ENCODE data around the gene ALG13.

Gene ALG13

GRCh38 chrX:111648802-111649201, 32.2 kb upstream of the ALG13 start:
- Mint-ChIP-seq H3K27me3 (ENCODE audit: low read depth) (no peaks in the 10 kb centered on the region), H3K4me3 (no peak overlapping the region), H3K36me3 (ENCODE audit: low read depth) (no peaks in the 10 kb centered on the region), H3K27ac (no peak overlapping the region), H3K4me1 (no peaks in the 10 kb centered on the region), H3K9me3 (peaks cover 6% of the 10 kb centered on the region)
- no peak for TF ChIP-seq CTCF (IDR thresholded peaks at IDR 0.05; ENCODE audit: unreplicated experiment in 3 of 3)

GRCh38 chrX:111649638-111650037, 31.3 kb upstream of the ALG13 start:
- Mint-ChIP-seq H3K9me3 (peaks cover 6% of the 10 kb centered on the region), H3K36me3 (ENCODE audit: low read depth) (no peaks in the 10 kb centered on the region), H3K4me1 (no peaks in the 10 kb centered on the region), H3K27me3 (ENCODE audit: low read depth) (no peaks in the 10 kb centered on the region), H3K27ac (no peak overlapping the region), H3K4me3 (no peak overlapping the region)
- no peak for TF ChIP-seq CTCF (IDR thresholded peaks at IDR 0.05; ENCODE audit: unreplicated experiment in 3 of 3)

- peaks cover 6% of the 10 kb centered on the region for H3K9me3 Mint-ChIP-seq
- no peaks in the 10 kb centered on the region for H3K36me3 Mint-ChIP-seq (ENCODE audit: low read depth)
- H3K27ac Mint-ChIP-seq = no peak overlapping the region
- no peaks in the 10 kb centered on the region for H3K27me3 Mint-ChIP-seq (ENCODE audit: low read depth)
- H3K4me3 Mint-ChIP-seq = no peak overlapping the region
- no peaks in the 10 kb centered on the region for H3K4me1 Mint-ChIP-seq
- TF ChIP-seq CTCF (IDR thresholded peaks at IDR 0.05; ENCODE audit: unreplicated experiment in 3 of 3) = no peak
Observed at GRCh38 chrX:111650845-111651244, 30.1 kb upstream of the ALG13 start.

GRCh38 chrX:111652719-111653118, 28.3 kb upstream of the ALG13 start:
- Mint-ChIP-seq H3K36me3 (ENCODE audit: low read depth) (no peaks in the 10 kb centered on the region), H3K4me3 (no peak overlapping the region), H3K27me3 (ENCODE audit: low read depth) (no peaks in the 10 kb centered on the region), H3K4me1 (no peaks in the 10 kb centered on the region), H3K27ac (no peak overlapping the region), H3K9me3 (peaks cover 6% of the 10 kb centered on the region)
- TF ChIP-seq CTCF (IDR thresholded peaks at IDR 0.05; ENCODE audit: unreplicated experiment in 3 of 3) = peak; percentile 26 to 37 (median 26)

GRCh38 chrX:111661241-111661640, 19.7 kb upstream of the ALG13 start:
- no peak for TF ChIP-seq CTCF (IDR thresholded peaks at IDR 0.05; ENCODE audit: unreplicated experiment in 3 of 3)
- no peaks in the 10 kb centered on the region for H3K4me1 Mint-ChIP-seq
- no peak overlapping the region for H3K4me3 Mint-ChIP-seq
- no peaks in the 10 kb centered on the region for H3K9me3 Mint-ChIP-seq
- H3K27ac Mint-ChIP-seq = no peak overlapping the region
- H3K36me3 Mint-ChIP-seq (ENCODE audit: low read depth) = no peaks in the 10 kb centered on the region
- H3K27me3 Mint-ChIP-seq (ENCODE audit: low read depth) = no peaks in the 10 kb centered on the region

- no peaks in the 10 kb centered on the region for H3K9me3 Mint-ChIP-seq
- H3K4me1 Mint-ChIP-seq = no peaks in the 10 kb centered on the region
- H3K27ac Mint-ChIP-seq = no peak overlapping the region
- H3K4me3 Mint-ChIP-seq = no peak overlapping the region
- H3K27me3 Mint-ChIP-seq (ENCODE audit: low read depth) = no peaks in the 10 kb centered on the region
- TF ChIP-seq CTCF (IDR thresholded peaks at IDR 0.05; ENCODE audit: unreplicated experiment in 3 of 3) = no peak
- H3K36me3 Mint-ChIP-seq (ENCODE audit: low read depth) = no peaks in the 10 kb centered on the region
Observed at GRCh38 chrX:111662292-111662691, 18.7 kb upstream of the ALG13 start.
